NCI-H460 (cell line): Measurements from ENCODE around the gene AFAP1. TPM values are rescaled to one million over a fixed set of nuclear protein-coding genes. Genes with fewer than 3 reads are reported as not detected.

ENCODE experiments used
- DNase-seq: peaks from one replicate; pipeline ENCODE4 v3.0.0-alpha.2; 2016; ENCODE audit warnings: low read depth; ENCODE audit errors: extremely low read depth
- total RNA-seq: library from RNA; depleted of rRNA; stranded (reverse); fragments of >200 nt; shearing (Covaris generic); gene quantifications from 2 replicates; pipeline ENCODE4 v1.2.3, GENCODE V29; 2014

The AFAP1 gene
- total RNA-seq, 1 experiment from 2014 or later, result 29.8 TPM

DNA sequence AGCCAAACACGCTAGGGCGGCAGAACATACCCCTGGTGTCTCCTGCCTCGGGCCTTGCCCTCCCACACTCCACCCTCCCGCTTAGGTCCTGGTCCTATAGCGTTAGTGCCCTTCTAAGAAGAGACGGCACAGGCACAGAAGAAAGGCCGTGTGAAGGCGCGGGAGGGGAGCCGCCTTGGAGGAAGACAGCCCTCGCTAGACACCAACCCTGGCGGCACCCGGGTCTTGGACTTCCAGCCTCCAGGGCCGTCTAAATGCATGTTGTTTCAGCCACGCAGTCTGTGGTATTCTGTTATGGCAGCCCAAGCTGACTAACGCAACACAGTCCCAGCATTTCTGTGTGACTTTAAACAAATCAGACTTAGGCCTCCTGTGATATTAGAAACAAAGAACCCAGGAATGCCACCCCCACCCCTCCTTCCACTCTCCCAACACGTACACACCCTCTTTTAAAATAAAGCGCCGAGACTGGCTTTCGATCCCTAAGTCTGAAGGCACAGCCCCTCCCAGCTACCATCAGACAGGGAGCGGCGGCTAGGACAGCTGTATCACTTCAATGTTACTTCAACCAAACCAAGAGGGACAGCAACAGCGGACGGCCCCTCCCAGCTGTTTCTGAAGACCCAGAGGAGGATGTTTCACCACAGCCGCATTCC, 128.0 kb downstream of the AFAP1 start:
- no peak for DNase-seq

DNA sequence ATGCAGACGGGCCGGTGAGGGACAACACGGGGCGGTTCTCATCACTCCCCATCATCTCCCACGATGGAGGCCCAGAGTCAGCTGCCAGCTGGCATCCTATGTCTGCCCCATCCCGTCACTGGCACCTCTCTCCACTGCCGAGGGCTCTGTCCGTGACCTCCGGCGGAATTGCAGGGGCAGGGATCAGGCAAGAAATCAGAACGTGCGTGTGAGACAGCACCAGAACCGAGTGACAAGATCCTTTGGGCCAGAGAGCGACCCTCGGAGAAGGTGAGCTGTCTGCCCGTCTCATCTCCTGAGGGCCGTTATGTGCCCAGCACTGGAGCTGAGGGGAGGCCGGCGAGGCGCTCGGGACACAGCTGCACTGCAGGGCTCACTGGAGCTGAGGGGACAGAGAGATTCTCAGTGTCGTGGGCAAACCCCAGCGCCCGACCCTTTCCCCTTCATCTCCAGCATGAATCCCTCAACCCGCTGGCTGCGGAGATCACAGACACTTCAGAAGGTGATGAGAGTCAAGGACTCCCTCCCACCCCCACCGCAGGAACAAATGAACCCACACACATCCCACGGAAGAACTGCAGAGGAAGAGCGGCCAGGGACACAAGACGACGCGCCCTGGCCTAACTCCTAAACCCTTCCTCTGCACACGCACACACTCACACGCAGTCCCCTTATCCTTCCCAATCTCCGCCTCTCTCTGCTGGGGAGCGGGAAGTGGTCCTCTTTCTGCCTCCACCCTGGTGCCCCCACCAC, 128.7 kb downstream of the AFAP1 start:
- no peak for DNase-seq

DNA sequence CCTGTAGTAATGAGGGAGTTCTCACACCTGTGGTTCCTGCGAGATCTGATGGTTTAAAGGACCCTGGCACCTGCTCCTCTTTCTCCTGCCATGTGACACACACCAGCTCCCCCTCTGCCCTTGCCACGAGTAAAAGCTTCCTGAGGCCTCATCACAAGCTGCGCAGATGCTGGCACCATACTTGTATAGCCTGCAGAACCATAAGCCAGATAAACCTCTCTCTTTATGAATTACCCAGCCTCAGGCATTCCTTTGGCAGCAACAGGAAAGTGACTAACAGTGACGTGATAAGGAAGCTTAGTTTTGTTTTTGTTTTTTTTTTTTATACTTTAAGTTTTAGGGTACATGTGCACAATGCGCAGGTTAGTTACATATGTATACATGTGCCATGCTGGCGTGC, 130.9 kb downstream of the AFAP1 start:
- DNase-seq, result no peak

DNA sequence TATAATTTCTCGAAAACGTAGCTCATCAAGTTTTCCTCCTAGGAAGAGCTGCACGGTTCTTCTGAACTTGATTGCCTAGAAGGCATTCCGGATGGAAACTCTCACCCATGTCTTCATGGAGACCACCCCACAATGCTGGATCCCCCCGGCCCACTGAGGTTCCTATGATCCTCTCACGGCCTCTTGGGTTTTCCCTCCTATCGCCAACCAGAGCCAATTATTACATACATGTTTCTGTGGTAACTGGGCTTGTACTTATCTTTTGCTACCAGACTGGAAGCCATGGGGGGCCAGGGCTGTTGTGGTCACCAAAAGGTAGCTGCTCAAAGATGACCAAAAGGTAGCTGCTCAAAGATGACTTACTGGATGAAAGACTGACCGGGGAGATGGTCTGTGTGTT, 131.5 kb downstream of the AFAP1 start:
- no peak for DNase-seq

DNA sequence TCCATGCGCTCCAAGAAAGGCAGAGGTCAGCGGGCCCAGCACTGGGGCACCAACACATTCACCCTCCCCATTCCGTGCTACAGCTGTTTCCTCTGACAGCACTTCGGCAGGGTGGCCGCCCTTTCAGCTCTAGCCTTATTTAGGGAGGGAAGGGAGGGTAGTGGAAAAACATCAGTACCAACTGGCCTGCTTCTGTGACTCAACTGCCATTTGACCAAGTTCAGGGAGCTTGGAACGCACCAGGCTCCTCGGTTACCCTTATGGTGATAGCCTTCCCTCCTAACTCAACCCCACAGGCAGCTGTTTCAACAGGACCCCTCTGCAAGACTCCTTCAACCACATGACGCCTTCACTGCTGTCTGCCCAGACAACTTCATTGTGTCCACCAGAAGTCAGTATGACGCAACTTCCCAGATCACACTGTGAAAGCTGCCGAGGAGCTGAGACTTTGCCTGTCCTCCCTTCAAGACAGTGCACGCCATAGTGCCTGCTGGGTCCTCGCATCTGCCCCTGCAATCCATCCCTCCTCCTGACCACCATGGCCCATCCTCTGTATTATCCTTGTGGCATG, 132.2 kb downstream of the AFAP1 start:
- DNase-seq, result no peak

DNA sequence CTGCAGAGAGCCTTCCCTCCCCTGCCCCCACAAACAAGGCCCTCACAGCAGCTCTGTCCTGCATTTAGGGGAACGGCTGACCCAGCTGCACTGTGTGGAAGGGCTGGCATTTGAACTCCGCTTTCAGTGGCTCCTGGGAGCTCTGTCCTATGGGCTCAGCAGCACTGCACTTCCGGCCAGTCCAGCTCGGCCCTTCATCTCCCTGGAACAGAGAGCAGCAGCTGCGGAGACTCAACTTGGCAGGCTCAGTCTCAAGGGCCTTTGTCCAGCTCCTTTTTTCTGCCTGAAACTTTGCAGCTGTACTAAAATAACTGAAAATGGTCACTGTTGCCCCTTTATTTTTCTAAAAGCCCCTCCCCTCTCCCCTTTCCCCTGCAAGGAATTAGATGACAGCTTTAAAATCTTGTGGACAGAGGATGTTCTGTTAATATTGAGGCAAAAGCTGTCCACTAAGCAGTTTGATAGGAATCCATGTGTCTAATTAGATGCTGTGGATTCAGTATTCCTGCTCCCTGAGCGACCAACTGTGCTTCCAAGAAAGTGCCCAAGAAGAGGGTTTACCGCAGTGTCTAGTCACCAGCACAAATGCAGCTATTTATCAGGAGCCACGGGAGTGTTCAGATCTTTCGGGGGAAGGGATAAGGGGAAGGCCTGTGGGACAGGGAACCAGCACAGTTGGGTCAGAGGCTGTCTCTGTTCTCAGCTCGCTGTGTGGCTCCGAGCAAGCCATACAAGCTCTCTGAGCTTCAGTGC, 133.1 kb downstream of the AFAP1 start:
- peak; percentile 36 for DNase-seq

DNA sequence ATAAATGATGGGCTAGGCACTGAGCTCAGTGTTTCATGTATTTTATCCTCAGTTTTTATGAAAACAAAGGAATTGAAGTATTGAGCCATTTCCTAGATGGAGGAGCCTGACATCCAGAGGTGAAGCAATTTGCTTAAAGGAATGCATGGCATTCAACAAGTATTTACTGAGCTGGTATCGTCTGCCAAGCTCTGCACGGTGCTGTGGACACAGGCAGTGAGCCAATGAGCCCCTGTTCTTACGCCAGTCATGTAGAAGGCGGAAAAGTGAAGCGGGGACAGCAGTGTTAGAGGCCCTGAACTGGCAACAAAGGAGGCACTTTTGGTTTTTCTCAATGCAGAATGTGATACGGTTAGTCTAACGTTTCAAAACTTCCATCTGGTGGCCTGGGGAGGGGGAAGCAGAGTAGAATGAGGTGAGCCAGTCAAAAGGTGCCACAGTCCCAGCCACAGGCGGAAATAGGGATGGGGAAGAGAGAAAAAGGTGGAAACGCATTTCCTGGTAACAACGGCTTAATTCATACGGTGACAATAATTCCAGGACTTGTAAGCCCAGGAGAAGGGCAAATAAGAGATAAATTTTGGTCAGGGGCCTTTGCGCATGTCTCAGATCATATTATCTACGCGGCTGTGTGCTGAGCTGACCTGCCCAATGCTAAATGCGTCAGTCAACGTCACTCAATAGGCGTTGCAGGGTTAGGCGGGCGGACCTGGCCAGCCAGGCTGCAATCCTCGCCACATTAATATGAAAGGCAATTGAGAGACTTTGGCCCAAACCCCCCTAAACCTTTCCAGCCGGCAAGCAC, 133.9 kb downstream of the AFAP1 start:
- DNase-seq, result peak; percentile 87

DNA sequence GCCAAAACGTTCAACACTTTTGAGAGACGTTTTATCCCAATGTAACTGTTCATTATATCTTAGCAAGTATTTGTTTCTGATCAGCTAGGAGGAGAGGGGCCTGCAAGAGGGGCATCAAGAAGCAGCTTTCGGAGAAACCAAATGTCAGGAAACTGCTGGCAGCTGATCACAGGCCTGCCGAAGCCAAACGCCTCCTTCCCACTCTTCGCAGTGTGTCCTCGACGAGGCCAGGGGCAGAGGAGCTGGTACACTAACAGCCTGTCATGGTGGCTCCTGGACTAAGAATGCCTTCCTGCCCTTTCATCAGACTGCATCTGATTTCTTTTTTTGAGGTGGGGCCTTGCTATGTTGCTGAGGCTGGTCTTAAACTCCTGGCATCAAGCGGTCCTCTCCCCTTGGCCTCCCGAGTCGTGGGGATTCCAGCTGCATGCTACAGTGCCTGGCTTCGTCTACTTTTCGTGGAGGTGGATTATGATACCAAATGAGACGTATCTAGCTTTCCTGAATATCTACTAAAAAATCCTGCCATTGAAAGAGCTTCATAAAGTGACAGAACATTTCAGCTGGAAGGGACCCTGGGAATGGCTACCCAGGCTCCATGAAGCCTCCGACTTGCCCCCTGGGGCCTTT, 134.8 kb downstream of the AFAP1 start:
- DNase-seq, result no peak

DNA sequence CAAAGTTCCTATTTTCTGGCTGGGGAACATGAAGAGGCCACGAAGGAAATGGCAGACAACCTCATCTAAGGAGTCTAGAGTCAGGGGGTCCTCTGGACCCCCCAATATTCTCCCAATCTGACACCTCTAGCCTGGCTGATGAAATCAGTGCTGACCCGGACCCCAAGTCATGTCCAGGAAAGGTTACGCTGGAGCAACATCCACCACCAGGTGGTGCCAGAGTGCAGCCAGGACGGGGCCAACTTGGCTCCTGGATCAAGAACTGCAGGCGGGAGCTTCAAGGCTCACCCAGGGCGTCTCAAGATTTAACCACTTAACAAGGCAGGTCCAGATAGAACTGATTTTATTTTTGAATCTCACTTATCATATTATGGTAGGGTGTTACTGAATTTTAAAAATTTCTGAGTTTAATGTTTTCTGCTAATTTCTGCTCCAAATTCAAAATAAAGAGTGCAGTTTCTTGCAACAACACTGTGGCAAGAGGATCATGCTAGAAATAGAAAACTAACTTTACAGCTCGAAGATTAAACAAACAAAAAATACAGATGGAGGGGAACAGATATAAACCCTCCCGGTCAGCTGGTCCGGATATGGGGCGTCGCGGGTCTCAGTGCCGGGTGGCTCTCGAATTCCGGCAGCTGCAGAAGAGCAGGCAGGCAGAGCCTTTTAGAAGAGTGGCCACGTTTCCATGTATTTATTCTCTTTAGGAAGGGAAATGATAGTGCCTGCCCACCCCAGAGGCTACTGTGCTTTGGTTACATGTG, 135.5 kb downstream of the AFAP1 start:
- peak; percentile 70 for DNase-seq

DNA sequence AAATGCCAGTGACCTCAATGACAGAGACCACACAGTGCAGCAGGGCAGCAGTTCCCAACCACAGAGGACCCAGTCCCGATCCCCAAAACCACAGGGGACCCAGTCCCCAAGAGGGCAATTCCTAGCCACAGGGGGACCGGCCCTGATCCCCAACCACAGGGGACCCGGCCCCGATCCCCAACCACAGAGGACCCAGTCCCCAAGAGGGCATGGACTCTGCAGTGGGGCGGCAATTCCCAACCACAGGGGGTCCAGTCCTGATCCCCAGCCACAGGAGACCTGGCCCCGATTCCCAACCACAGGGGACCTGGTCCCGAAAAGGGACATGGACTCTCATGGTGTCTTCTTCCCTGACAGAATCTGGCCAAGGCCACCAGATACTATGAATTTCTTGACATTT, 136.3 kb downstream of the AFAP1 start:
- DNase-seq, result no peak

DNA sequence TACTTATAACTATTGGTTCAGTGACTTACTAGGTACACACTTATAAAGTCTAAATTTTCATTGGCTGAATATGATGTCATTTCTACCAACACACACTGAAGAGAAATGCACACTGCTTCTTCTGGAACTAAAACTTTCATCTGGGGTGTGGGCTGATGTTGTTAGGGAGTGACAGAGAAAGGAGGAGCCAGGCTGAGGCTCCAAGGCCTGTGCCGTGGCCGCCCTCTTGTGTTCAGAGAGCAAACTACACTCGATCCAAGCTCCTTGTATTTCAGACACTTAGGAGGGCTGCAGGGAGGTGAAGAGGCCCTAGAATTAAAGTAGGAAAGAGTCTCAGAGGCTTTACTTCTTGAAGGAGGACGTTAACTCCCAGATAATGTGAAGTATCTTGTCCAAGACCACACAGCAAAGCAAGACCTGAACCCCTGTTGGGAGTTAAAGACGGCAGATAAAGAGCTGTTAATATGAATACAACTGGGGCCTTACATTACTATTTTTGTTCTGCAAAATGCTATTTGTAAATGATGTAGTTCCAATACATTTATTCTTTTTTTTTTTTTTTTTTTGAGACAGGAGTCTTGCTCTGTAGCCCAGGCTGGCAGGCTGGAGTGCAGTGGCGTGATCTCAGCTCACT, 137.5 kb downstream of the AFAP1 start:
- DNase-seq, result peak; percentile 56

DNA sequence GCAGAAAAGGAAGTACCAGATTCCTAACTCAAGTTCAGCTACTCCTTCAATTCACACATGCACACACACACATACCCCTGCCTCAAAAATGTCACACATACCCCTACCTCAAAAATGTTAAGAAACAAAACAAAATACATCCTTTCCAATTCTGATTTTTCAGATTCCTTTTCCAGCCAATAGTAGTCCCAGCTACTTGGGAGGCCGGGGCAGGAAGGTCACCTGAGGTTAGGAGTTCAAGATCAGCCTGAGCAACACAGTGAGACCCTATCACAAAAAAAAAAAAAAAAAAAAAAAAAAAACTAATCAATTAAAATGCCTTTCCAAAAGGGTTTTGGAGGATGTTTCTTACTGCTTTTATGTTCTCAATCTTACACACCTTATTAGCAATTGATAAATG, 138.0 kb downstream of the AFAP1 start:
- DNase-seq, result no peak

DNA sequence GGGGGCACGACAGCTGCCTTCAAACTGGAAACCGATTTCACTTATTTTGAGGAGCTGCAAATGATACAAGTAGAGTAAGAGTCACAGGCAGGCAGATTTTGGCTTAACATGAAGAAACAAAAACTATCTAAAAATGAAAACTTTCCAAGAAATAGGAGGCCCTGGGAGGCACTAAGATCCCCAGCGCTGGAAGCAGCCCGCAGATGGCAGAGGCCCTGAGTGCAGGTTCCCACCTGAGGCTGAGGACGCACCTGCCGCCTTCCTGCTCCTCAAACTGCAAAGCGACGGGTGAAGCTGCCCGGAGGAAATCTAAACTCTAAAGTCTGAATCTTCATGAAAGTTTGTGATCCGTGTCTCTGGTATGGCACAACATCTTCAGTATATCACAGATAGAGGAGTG, 138.7 kb downstream of the AFAP1 start:
- DNase-seq, result no peak

DNA sequence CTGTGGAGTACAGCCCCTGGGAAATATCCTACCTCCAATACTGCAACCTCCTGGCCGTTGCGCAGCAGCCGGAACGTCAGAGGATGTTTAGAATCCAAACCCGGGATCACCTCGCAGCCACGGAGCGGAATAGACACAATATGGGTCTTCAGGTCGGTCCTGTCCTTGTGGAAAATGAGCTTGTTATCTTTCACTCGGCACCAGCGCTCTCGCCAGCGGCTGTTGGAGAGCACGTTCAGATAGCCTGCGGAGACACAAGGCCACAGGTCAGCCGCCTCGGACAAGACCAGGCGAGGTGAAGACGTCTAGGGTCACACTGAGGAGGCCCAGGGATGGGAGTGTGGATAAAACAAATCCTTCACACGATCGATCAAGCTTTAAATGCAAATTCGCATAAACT, 139.3 kb downstream of the AFAP1 start:
- DNase-seq, result no peak

DNA sequence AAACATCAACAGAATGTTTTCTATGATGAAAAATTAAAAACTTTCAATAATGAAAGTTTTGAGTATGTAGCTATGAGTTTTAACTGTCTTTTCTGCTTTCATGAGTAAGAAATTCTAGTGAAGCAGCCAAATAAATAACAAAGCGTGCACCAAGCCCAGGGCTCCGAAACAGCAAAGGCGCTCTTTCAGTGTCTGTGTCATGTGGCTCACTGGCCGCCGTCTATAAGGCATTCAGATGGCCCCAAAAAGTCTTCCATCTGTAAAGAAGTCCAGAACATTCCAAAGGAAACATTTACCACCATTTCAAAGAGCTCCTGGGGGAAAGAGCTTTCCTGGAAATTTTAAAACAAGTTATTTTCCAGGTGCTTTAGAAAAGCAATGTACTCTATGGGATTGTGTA, 139.9 kb downstream of the AFAP1 start:
- DNase-seq, result no peak

DNA sequence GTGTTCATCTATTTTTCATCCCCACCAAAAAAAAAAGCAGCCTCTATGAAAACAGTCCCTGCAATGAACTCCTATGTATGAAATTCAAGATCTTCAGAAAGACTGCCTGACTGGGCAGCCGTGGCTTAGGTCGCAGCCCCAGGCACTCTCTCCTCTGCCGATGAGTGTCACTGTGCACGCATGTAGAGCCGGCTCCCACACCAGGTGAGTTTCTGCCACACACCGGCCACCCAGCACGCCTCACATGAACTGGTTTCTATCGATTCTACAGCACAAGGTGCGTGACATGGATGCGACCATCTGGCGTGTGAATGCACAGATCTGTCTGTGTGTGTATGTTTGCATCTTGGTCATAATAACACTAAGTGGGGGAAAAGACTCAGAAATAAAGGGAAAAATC, 140.4 kb downstream of the AFAP1 start:
- no peak for DNase-seq

DNA sequence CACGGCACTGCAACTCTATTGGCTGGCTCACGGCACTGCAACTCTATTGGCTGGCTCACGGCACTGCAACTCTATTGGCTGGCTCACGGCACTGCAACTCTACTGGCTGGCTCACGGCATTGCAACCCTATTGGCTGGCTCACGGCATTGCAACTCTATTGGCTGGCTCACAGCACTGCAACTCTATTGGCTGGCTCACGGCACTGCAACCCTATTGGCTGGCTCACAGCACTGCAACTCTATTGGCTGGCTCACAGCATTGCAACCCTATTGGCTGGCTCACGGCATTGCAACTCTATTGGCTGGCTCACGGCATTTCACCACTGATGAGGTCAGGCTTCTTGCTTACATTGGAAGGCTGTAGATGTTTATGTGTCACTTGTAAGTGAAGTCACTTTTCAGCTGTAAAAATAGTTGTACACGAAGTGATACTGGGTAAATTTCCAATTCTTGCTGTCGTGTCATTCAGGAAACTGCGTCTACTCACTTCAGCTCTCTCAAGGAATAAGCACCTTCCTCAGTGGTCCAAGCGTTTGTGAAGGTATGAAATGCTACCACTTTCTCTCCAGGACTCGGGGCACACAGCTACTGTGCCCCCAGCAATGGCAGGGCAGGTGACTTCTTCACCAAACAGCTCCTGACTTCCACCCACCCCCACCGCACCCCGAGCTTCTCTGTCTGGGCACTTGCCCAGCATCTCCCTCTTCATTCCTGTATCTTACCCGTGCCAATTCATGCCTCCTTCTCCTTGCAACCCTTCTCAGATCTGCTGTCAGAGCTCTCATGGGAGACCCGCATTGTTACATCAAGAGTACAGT, 141.3 kb downstream of the AFAP1 start:
- DNase-seq, result no peak

DNA sequence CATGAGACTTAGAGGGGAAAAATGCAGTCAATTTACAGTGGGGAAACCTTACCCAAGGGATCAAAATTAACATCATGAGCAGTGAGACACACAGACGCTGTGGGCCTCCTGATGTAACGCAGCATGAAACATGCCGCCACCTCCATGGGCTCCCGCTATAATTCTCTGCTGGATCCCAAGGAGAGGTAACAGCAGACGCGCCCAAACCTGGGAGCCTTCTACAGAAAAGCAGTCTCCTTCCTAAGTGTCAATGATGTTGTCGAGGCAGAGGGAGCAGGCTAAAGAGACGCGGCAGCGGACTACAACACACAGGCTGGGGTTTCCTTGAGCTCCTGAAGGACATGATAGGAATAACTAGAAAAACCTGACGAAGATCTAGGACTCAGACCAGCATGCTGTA, 142.3 kb downstream of the AFAP1 start:
- DNase-seq, result no peak
